GM19025 (cell line): Measurements from ENCODE around the gene UBIAD1.

Experiments
- ATAC-seq: cut with Tn5 transposase; IDR thresholded peaks from one replicate; pipeline ENCODE4 v1.9.1; 2021; ENCODE audit warnings: mild to moderate bottlenecking, low read depth, moderate library complexity; ENCODE audit not compliant: unreplicated experiment

Gene UBIAD1

DNA sequence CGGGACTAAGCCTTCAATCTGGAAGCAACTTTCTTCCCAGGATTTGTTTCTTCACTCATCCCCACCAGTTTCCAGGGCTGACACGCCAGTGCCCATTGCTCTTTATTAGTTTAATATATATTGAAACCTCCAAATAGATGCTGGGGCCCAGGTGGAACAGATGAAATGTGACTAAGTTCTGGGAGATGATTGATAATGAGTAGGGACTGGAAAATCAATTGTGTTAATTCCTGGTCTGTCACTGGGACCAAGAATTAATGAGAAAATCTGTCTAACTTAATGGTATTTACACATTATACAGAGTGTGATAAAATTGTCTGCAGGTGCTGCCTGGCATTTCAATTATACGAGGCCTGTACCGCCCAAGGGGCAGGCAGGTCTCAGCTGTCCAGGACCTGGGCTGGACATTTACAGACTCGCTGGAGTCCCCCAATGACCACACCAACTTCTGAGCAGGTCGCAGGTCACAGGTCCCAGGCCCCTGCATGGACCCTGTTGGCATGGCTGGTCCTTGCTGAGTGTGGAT lies 35.8 kb downstream of the UBIAD1 start:
- no peak for ATAC-seq

DNA sequence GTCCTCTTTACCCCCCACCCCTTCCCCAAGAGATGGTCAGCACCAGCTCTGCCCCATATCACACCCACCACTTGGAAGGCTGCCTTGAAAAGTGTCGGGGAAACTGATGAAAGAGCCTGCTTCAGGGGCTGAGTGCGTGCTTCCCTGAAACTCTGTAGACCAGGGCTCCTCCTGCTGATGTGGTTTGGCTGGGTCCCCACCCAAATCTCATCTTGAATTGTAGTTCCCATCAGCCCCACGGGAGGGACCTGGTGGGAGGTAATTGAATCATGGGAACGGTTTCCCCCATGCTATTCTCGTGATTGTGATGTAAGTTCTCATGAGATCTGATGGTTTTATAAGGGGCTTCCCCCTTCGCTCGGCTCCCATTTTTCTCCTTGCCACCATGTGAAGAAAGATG lies 36.4 kb downstream of the UBIAD1 start:
- ATAC-seq = no peak

DNA sequence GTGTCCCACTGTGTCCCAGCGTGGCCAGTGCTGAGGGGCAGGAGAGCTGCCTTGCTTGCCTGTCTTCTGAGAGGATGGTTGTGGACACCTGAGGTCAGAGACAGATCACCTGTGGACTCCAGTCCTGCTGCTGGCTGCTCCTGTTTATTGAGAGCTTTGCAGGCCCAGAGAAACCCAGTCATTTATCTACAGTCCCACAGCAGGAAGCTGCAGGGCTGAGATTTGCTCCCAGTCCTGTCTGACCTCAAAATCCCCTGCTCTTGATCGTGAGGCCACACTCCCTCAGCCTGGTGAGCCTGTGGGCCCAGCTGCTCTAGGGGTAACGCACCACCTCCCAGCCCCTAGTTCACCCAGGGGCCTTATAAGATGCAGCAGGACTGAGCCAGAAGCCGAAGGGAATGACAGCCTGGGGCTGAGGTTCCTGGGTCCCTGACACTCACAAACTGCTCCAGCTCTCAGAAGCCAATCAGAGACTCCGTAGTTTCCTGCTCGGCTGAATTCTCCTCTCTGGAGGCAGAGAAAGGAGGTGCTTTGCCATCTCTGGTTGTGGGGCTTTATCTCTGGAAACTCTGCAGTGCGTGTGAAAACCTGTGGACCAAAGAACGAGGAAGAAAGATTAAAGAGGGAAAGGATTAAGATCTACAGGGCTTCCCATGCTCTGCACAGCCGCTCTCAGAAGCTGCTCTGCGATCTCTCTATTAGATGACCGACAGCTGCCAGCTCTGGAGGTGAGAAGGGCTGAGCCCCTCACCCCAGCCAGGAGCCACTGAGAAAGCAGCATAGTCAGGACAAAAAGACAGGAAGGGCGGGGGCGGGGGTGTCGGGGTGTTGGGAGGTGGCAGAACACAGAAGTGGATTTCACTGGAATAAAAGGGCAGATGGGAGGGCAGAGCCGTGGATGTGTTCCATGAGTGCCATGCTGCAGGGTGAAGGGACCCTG lies 39.1 kb downstream of the UBIAD1 start:
- no peak for ATAC-seq

DNA sequence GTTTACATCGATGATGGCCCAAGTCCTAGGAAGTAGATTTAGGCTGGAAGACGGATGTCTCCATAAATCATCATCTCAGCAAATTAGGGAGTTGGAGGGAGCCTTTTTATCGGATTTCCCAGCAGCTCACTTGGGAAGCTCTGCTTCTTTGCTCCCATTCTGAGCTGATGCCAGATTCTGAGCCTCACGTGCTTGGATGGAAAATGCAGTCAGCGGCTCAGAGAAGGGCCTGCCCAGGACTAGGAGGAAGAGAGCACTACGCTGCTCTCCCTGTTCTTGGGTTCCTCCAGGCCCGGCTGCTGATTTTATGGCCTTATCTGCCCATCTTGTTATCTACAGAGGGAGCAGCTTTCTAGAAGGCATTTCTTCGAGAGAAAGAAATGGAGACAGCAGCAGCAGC lies 42.0 kb downstream of the UBIAD1 start:
- no peak for ATAC-seq

DNA sequence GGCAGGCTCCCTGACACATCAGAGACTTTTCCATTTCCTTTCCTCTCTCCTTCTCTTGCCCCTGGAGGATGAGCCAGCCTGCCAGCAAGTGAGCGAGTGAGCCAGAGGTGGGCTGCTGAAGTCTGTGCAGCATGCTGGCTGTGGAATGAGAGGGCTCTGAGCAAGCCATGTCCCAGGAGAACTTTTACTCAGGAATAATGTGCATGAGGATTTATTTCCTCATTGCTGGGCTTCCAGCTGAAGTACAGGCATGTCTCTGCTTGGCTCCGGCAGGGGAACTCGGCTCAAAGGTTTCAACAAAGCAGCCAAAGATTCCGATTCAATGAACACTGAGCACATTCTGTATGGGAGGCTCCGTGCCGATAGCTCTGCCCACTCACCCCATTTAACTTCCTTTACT lies 43.7 kb downstream of the UBIAD1 start:
- ATAC-seq = no peak

DNA sequence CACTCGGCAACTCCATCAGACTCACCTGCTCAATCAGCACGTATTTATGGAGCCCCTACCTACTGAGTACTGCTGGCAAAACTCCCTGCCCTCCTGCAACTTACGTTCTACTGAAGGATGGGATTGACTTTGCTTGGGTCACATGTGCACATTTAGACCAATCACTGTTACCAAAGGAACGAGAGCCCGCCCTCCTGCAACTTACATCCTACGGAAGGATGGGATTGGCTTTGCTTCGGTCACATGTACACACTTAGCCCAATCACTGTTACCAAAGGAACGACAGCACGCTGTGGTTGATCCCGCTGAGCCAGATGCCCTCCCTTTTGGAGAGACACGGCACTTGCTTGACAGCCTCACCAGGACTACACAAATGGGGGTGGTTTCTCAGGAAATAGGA lies 46.0 kb downstream of the UBIAD1 start:
- no peak for ATAC-seq

DNA sequence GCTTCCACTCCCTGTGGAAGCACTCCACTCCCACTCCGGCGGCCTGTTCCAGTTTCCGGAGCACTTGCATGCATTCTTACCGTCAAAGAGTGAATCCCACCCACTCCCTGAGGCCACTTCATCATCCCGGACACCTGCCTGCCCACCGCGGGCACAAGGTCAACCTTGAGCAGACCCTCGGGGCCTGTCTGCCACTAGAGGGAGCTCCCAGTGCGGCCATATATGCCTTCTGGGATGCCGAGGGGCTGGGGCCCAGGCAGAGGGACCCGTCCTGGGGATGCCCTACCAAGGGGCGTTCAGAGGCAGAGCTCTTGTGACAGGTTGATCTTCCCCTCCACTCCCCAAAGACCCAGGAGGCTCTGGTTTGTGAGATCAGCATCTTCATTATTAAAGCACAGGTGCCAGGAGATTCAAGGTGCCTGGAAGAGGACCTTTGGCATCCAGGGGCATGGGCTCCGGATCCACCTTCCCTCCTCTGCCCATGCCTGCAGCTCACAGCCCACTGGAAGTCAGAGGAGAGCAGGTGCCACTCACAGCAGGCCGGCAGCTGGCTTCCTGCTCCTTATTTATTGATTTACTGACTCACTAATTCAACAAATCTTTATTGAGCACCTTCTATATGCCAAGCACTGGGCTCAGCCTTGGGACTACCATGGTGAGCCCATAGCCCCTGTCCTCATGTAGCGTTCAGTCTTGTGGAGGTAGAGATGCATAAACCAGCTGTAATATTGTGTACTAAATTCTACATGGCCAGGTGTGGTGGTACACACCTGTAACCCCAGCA lies 47.3 kb downstream of the UBIAD1 start:
- ATAC-seq = no peak

DNA sequence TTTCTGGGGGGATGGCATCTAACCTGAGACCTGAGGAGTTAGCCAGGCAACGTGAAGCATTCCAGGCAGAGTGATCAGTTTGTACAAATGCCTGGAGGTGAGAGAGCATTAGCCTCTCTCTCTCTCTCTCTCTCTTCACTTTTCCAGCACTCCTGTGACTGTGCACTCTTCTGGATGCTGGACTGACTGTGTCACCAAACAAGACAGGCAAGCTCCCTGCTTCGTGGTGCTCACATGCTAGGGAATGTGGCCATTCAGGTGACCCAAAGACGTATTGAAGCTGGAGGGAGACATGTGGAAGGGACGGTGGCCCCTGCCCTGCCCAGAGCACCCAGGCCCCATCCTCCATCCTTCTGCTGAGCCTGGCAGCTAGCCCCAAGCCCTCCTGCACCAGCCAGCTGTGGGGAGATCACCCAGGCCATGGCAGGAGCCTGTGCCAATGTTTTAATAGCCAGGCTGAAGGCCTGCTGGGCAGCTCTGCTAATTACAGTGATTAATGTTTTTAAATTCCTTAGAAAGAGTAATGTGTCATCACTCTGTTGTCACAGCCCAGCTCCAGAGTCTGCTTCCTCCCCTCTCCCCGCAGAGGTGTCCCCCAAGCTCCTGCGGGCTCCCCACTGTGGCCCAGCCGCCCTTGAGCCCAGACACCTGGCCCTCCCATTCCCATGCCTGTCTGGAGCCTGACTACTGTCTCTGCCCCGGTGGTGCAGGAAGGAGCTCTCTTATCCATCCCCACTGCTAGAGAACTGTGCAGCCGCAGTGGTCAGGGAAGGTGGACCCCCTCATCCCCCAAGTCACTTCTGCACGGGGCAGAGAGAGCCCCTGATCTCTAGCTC lies 48.9 kb downstream of the UBIAD1 start:
- no peak for ATAC-seq

DNA sequence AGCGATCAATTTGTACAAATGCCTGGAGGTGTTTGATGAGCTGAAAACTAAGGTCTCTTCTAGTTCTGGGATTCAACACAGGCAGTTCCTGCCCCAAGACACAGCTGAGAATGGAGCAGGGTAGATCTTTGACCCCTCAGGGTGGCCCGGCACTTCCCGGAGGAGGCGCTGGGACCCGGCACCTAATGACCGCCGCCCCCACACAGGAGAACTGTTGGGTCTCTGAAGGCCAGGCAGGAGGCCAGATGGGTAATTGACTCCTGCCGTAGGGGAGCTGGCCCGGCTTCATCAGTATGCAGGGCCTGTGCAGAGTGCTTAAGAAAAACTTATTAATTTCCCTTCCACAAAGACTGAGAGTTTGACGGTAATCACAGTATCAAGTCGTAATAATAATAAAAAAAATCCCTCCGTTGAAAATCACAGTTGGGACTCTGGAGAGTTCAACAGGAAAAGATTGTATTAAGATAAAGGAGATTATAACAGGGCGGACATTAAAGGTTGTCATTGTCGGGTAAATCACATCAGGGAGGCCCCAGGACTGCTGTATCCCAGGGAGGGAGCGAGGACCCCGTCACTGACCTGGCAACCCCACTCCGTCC lies 51.7 kb downstream of the UBIAD1 start:
- no peak for ATAC-seq

DNA sequence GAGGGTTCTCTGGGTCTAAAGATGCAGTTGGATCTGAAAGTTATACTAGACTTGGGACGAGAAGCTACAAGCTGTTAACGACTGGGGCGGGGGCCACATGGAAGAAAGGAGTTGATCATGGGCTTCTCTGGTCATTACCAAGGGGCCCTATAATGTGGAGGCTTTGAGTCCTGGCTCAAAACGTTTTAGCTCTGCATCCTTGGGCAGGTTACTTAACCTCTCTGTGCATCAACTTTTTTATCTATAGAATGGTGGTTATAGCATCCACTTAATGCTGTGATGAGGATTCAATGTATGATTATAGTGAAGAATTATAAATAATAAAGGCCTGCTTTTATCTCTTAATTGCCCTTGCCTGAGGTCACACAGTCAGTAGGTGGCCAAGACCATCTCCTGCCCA lies 53.1 kb downstream of the UBIAD1 start:
- ATAC-seq = no peak

DNA sequence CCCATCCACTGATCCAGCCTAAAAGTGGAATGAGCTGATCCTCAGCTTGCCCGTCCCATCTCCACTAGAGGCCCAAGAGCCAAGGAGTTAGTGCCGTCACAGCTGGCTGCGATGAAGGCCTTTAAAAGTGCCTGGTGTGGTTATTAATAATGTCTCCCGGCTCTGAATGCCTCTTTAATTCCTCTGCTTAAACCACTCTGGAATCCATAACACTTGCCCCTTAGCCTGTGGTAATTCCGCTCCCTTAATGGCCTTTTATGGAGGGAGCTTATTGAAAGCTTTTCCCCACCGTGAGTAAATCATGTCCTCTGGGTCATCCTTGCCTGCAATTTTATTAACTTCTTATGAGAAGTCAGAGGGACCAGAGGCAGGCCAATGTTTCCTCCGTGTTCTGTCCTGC lies 55.4 kb downstream of the UBIAD1 start:
- ATAC-seq = no peak

DNA sequence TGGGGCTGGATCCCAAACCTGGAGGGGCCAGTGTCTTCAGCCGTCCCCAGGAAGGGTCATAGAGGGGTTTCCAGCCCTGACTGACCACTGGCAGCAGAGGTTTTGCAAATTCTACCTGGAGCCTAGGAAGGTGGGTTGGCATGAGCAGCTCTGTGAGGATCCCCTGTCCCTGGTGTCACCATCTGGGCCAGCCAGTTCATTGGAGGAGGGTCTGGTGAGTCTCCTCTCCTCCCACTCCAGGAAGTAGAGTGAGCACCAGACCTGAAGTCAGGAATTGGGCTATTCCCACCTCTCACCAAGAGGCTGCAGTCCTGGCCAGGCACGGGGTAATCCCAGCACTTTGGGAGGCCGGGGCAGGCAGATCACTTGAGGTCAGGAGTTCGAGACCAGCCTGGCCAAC lies 57.4 kb downstream of the UBIAD1 start:
- no peak for ATAC-seq

DNA sequence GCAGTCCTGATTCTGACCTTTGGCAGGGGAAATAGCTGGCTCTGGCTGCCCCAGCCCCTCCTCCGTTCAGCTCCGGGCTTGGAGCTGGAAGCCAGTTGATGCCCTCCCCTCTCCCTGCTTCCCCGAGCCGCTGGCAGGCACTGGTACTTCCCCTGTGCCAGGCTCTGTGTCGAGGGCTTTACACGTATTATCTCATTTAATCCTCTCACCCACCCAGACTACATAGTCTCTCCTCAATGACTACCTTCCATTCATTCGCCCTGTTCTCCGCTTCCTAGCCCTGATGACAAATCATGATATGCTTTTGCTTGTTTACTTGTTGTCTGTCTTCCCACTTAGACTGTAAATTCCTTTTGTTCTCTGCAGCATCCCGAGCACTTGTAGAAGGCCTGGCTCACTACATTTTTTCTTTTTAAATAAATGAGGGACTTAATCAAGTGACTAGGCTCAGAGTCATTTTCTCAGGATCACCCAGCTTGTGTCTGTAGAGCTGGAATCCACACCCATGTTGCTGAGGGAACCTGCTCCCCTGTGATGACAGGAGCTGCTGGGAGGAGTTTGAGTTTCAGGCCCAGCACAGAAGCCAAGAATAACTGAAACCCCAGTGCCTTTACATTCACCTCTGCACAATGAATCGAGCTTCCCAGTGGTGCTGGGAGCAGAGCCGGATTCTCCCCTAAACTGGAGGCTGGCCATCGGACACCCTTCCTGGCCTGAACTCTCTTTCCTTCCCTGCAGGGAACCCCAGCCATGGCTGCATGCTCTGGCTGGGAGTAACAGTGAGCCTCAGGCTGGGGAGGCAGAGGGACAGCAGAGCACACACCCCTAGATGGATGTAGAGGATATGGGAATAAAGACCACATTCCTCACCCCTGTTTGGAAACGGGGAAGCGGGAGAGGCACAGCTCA lies 58.3 kb downstream of the UBIAD1 start:
- ATAC-seq = no peak

DNA sequence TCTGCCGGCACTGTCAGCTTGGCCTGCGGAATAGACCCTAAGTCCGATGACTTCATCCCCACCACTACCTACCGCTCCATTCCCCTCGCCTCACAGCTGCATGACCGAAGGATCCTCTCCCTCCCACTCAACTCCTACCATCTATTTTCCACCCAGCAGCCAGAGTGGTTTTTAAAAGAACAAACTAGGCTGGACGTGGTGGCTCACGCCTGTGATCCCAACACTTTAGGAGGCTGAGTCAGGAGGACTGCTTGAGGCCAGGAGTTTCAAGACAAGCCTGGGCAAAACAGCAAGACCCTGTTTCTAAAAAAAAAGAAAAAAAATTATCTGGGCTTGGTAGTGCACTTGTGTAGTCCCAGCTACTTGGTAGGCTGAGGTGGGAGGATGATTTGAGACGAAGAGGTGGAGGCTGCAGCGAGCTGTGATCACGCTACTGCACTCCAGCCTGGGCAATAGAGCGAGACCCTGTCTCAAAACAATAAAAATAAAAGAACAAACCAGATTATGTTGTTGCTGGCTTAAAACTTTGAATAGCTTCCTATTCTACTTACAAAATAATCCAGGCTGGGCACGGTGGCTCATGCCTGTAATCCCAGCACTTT lies 59.0 kb downstream of the UBIAD1 start:
- no peak for ATAC-seq

DNA sequence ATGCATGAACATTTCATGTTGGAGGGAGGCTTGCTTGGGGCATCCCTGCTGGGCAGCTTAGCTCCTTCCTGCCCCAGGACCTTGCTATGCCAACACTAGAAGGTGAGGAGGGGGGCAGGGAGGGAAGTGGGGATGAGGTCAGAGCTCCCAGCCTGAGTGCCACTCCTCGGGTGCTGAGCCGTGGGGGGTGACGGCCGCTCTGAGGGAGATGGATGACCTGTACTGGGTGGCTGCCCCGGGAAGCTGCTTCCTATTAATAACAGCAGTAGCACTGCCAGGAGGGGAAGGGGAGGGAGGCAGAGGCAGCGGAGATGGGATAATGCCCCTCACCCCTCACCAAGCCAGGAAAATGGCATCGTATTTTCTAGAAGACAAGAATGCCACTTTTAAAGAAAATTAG lies 60.6 kb downstream of the UBIAD1 start:
- no peak for ATAC-seq

DNA sequence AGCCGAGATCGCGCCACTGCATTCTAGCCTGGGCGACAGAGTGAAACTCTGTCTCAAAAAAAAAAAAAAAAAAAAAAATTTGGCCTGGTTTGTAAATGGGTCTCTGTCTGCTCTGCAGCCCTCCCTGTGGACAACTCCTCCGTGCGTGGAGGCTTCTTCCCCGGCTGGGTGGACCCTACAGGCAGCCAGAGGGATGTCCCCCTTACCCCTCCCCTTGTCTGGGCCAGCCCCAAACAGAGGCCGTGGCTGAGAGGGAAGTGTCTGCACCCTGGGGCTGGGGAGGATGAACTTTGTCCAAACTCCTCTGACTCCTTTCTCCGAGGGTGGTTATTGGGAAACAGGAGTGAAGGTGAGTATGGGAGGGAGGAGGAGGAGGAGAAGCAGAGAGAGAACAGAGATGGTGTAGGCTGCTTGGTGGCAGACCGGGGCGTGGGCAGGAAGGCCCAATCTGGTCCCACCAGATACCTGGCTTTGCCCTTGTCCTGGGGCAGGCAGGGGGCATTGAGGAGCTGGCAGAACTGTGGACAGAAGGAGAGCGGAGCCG lies 61.3 kb downstream of the UBIAD1 start:
- ATAC-seq = no peak

DNA sequence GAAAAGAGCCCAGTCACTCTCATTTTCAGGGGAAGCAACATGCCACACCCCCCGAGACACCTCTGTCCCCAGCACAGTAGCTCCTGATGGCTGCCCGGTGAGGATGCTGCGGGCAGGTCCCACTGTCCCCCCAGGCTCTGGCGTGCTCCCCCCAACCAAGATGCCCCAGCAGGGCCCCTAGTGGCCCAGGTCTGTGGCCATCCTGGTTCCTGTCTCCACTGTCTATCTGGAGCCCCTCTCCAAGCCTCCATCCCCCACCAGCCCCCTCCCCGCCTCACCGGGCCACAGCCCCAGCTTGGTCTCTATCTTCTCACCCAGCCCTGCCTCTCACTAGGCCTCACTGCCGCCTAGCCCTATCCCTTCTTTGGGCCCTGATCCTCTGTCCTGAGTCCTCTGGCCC lies 61.8 kb downstream of the UBIAD1 start:
- no peak for ATAC-seq

DNA sequence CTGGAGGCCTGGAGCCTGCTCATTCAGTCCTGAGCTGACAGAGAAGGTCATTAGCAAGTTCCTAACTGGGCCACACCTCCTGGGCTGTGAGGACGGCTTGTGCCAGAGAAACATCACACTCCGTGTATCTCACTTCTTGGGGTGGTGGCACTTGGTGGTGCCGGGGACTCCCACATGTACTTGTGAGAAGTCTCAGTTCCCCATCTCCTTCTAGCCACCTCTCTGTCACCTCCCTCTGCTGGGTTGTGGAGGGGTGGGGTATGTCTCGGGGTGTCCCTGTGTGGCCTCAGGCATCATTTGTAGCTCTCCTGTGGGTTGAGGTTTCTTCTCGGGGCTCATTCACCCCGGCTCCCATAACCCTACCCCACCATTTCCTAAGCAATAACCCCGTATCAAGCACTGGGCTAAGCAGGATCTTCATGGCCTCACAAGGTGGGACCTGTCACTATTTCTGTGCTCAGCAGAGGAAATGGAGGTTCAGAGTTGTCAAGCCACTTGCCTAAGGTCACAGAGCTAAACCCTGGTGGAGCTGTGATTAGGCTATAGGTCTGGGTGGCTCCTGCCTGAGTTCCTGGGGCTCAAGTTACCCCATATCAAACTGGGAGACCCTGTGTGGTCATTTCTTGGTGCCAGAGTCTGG lies 62.5 kb downstream of the UBIAD1 start:
- ATAC-seq = peak; percentile 90
